GM12878 (cell line): ENCODE measurements around the gene MARCHF2. TPM values are rescaled to one million over a fixed set of nuclear protein-coding genes. Genes with fewer than 3 reads are reported as not detected.

Source experiments
- ATAC-seq: fragments of 200-7000 bp; cut with Tn5 transposase; 3 replicates; pipeline ENCODE4 v1.9.1; 2020; ENCODE audit warnings: mild to moderate bottlenecking, moderate library complexity
- BruUV-seq: library from RNA; stranded (reverse); fragments of 400-500 nt; replicated peaks from 2 replicates; lab custom pipeline; 2021; lab: Mats Ljungman, UMichigan
- CTCF ChIA-PET: fragments of 300-600 bp; sonication (Branson Sonifier 250); formaldehyde crosslinking; extraction: SDS; loops from one replicate; lab custom pipeline; 2021; ENCODE audit warnings: inconsistent platforms; lab: Yijun Ruan, JAX
- POLR2A ChIA-PET: fragments of 350-600 bp; formaldehyde crosslinking; extraction: SDS; loops from one replicate; lab custom pipeline; 2021; ENCODE audit warnings: inconsistent platforms; lab: Charles Lee
- RAD21 ChIA-PET: fragments of 300-600 bp; sonication (Branson Sonifier 250); formaldehyde crosslinking; loops from one replicate; lab custom pipeline; 2023; ENCODE audit warnings: antibody characterized with exemption; ENCODE audit not compliant: unreplicated experiment; lab: Charles Lee
- SMC1A ChIA-PET: fragments of 300-600 bp; sonication (Branson Sonifier 250); formaldehyde crosslinking; loops from one replicate; lab custom pipeline; 2023; ENCODE audit not compliant: unreplicated experiment, uncharacterized antibody; lab: Charles Lee
- DNase-seq: peaks from one replicate; pipeline ENCODE4 v3.0.0-alpha.2; 2011; ENCODE audit warnings: low read depth, low spot score
- FAIRE-seq: peaks from 3 replicates; lab custom pipeline; 2011; peaks lifted over from hg19 to GRCh38; lab: Jason Lieb, UNC
- H2AFZ ChIP-seq: 2 replicates; pipeline ENCODE4 v1.6.0; 2011; ENCODE audit warnings: low read depth, low read length, control low read depth; ENCODE audit not compliant: control insufficient read depth
- H3K27ac ChIP-seq: 2 replicates; pipeline ENCODE4 v1.5.1; 2011; ENCODE audit warnings: control low read depth; ENCODE audit not compliant: control insufficient read depth, insufficient read depth
- H3K27me3 ChIP-seq, 2 experiments: replicated peaks in 1 of 2; 2 replicates each; pipeline versions ENCODE4 v1.6.0 to v1.6.1; 2011; ENCODE audit warnings: low read length in 1 of 2; ENCODE audit not compliant: control insufficient read depth in 2 of 2, insufficient read depth in 2 of 2
- H3K36me3 ChIP-seq, 2 experiments: 2 replicates each; pipeline ENCODE4 v1.5.1; 2011; ENCODE audit warnings: low read length in 1 of 2; ENCODE audit not compliant: control insufficient read depth in 2 of 2, insufficient read depth in 2 of 2
- H3K4me1 ChIP-seq: 2 replicates; pipeline ENCODE4 v1.6.1; 2011; ENCODE audit warnings: mild to moderate bottlenecking, low read length, moderate library complexity, mixed read lengths; ENCODE audit not compliant: control insufficient read depth, insufficient read depth
- H3K4me2 ChIP-seq: 2 replicates; pipeline ENCODE4 v1.6.0; 2011; ENCODE audit warnings: control low read depth; ENCODE audit not compliant: control insufficient read depth, insufficient read depth
- H3K4me3 ChIP-seq: fragments of 200-600 bp; sonication (generic); 2 replicates; pipeline ENCODE4 v1.5.1; 2016
- H3K79me2 ChIP-seq: 2 replicates; pipeline ENCODE4 v1.6.0; 2011; ENCODE audit warnings: low read length; ENCODE audit not compliant: control insufficient read depth, insufficient read depth
- H3K9ac ChIP-seq: 2 replicates; pipeline ENCODE4 v1.8.0; 2011; ENCODE audit warnings: low read length, control low read depth, mixed read lengths; ENCODE audit not compliant: control insufficient read depth, insufficient read depth
- H3K9me3 ChIP-seq: replicated peaks from 3 replicates; pipeline ENCODE4 v1.5.1; 2011; ENCODE audit warnings: mild to moderate bottlenecking, low read length; ENCODE audit not compliant: control insufficient read depth, insufficient read depth
- H4K20me1 ChIP-seq: 2 replicates; pipeline ENCODE4 v1.6.0; 2011; ENCODE audit not compliant: control insufficient read depth, insufficient read depth
- E2F8 ChIP-seq: fragments of 450-650 bp; IDR thresholded peaks from 2 replicates; pipeline ENCODE4 v1.6.1; 2018; ENCODE audit warnings: mild to moderate bottlenecking, low read depth, moderate library complexity; ENCODE audit not compliant: partially characterized antibody
- EP300 ChIP-seq, 2 experiments: fragments of 150-350 bp in 1 of 2; IDR thresholded peaks; 2 replicates each; pipeline ENCODE4 v1.6.1; 2011 to 2012; ENCODE audit warnings: low read depth in 2 of 2, low read length in 2 of 2, borderline replicate concordance in 1 of 2, improper control_type of control experiment in 1 of 2, inconsistent platforms in 1 of 2; ENCODE audit not compliant: control insufficient read depth in 1 of 2
- LARP7 ChIP-seq: fragments of 450-650 bp; IDR thresholded peaks from 2 replicates; pipeline ENCODE4 v1.6.1; 2017; ENCODE audit warnings: mild to moderate bottlenecking
- RAD21 ChIP-seq: IDR thresholded peaks from 2 replicates; pipeline ENCODE4 v1.6.1; 2011; ENCODE audit warnings: mild to moderate bottlenecking, low read depth, low read length, moderate library complexity; ENCODE audit not compliant: insufficient read depth
- SMAD1 ChIP-seq: fragments of 450-650 bp; IDR thresholded peaks from 2 replicates; pipeline ENCODE4 v1.6.1; 2018; ENCODE audit warnings: mild to moderate bottlenecking, low read depth; ENCODE audit not compliant: partially characterized antibody
- STAT1 ChIP-seq: fragments of 450-650 bp; conservative IDR thresholded peaks from 2 replicates; pipeline ENCODE4 v1.6.1; 2014; ENCODE audit warnings: antibody characterized with exemption, mild to moderate bottlenecking
- TBL1XR1 ChIP-seq: IDR thresholded peaks from 2 replicates; pipeline ENCODE4 v1.6.1; 2012; ENCODE audit warnings: low read depth, low read length, improper control_type of control experiment
- ZNF24 ChIP-seq: fragments of 450-650 bp; IDR thresholded peaks from 2 replicates; pipeline ENCODE4 v1.6.1; 2017; ENCODE audit warnings: antibody characterized with exemption, mild to moderate bottlenecking
- WGBS: methylation state at CpG from one replicate; pipeline ENCODE4 v1.1.6; 2016; ENCODE audit warnings: low lambda C conversion rate; ENCODE audit not compliant: insufficient replicate concordance, insufficient coverage; ENCODE audit errors: missing lambda C conversion rate; 5-methylcytosine and 5-hydroxymethylcytosine counted together
- in situ Hi-C: fragments of 300-500 bp; cut with MboI; formaldehyde crosslinking; loops from 9 replicates; pipeline ENCODE4 v1.14.3; 2018; ENCODE audit warnings: mixed read lengths
- intact Hi-C: fragments of 100-400 bp; cut with micrococcal nuclease; formaldehyde crosslinking; loops from one replicate; pipeline ENCODE4 v1.14.2; 2022; ENCODE audit not compliant: unreplicated experiment
- polyA plus RNA-seq, 11 experiments: library from polyadenylated mRNA; depleted of rRNA in 4 of 11; unstranded in 6 of 11; stranded (reverse) in 5 of 11; fragments of >200 nt; fragmentation: Nextera tagmentation in 4 of 11; fragmentation: Illumina TruSeq in 1 of 11; extraction: Ambion mirVana in 4 of 11; extraction: Trizol in 1 of 11; gene quantifications; 1 replicate in 1 of 11; 2 replicates in 10 of 11; pipeline versions ENCODE4 v1.2.1 to v1.2.3, GENCODE V29; 2011 to 2016; ENCODE audit warnings: inconsistent platforms in 2 of 11, missing spikeins in 2 of 11, low read depth in 1 of 11
- total RNA-seq, 4 experiments: library from RNA; depleted of rRNA in 3 of 4; stranded (reverse); fragments of >200 nt in 3 of 4; fragmentation: Illumina TruSeq in 1 of 4; extraction: Trizol in 1 of 4; gene quantifications; 2 replicates each; pipeline versions ENCODE4 v1.2.1 to v1.2.3, GENCODE V29; 2013 to 2021

MARCHF2 gene
- total and polyA plus RNA-seq, 10 of the 15 experiments (the other 5 are each of a cell fraction or from before 2014, with no cell fraction given) = 1.6 to 30.3 (median 10.8) TPM

DNA sequence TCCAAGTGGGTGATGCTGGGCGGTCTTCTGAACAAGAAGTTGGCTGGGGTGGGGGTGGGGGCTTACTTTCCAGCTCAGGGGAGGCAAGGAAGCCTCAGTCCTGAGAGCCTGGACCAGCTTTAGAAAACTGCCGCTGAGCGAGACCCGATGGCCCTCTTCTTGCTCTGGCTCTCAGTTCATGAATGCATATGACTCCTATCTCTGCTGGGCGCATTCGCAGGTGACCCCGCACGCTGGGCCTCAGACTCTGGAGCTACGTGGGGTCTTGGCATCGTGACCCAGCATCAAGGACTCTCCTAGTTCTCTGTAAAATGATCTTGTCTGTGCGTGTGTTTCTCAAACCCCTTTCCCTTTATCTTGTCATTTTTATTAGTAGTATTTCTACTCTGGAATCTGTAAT is 69.6 kb downstream of the MARCHF2 start:
- Histone ChIP-seq H3K4me3 (no peak overlapping the region), H3K27me3 (no peaks in the 10 kb centered on the region), H3K27ac (no peak overlapping the region), H3K9ac (no peak overlapping the region), H2AFZ (no peak overlapping the region), H3K79me2 (peaks cover 23% of the 10 kb centered on the region), H3K4me2 (no peak overlapping the region), H4K20me1 (peaks cover 10% of the 10 kb centered on the region), H3K36me3 (peaks cover 49 to 60% of the 10 kb centered on the region in 2 experiments), H3K9me3 (no peaks in the 10 kb centered on the region), H3K4me1 (peaks cover 7% of the 10 kb centered on the region)
- POLR2A ChIA-PET = interaction anchor here (0.6 kb wide), 1 partner anchor 558 kb away, joined by 3 read pairs; no protein-coding TSS in a partner anchor
- FAIRE-seq (no peak), ATAC-seq (no peak), DNase-seq (no peak)
- CTCF ChIA-PET = no interaction called here
- 97% methylated on average over 11 of the region's 11 CpGs for WGBS
- in situ Hi-C loops = no loop called here
- intact Hi-C loops = no loop called here
- BruUV-seq = no TSS peak
- TF ChIP-seq SMAD1 (no peak), ZNF24 (no peak), E2F8 (no peak), LARP7 (no peak), RAD21 (no peak), STAT1 (no peak), EP300 (IDR thresholded peaks at IDR 0.05; ENCODE audit: borderline replicate concordance in 1 of 2, control insufficient read depth in 1 of 2, low read depth in 2 of 2, low read length in 2 of 2) (no peak), TBL1XR1 (no peak)
- SMC1A ChIA-PET = no interaction called here
- RAD21 ChIA-PET = no interaction called here
